PC-3 (cell line): Measurements from ENCODE around the gene ZC3H15. TPM values are rescaled to one million over a fixed set of nuclear protein-coding genes. Genes with fewer than 3 reads are reported as not detected.

Experiments used
- ATAC-seq: fragments of 200-7000 bp; cut with Tn5 transposase; 2 replicates; pipeline ENCODE4 v1.9.1; 2020; ENCODE audit warnings: mild to moderate bottlenecking, moderate library complexity
- BruUV-seq: library from RNA; stranded (reverse); fragments of 400-500 nt; replicated peaks from 2 replicates; lab custom pipeline; 2021; lab: Mats Ljungman, UMichigan
- CTCF ChIA-PET: fragments of 300-600 bp; sonication (Branson Sonifier 250); formaldehyde crosslinking; loops from one replicate; lab custom pipeline; 2022; ENCODE audit warnings: antibody characterized with exemption; lab: Charles Lee
- POLR2A ChIA-PET: fragments of 300-600 bp; sonication (Branson Sonifier 250); formaldehyde crosslinking; loops from one replicate; lab custom pipeline; 2022; ENCODE audit warnings: antibody characterized with exemption; ENCODE audit not compliant: unreplicated experiment; lab: Charles Lee
- DNase-seq: peaks from one replicate; pipeline ENCODE4 v3.0.0-alpha.2; 2015
- H2AFZ ChIP-seq: fragments of 300-600 bp; sonication (generic); 2 replicates; pipeline ENCODE4 v1.6.0; 2016; ENCODE audit warnings: antibody characterized with exemption, low read length
- H3F3A ChIP-seq: fragments of 300-600 bp; sonication (generic); one replicate; pipeline ENCODE4 v1.6.0; 2017; ENCODE audit warnings: antibody characterized with exemption, low read length, control low read depth, mild to moderate bottlenecking; ENCODE audit not compliant: unreplicated experiment
- H3K27ac ChIP-seq: fragments of 300-600 bp; sonication (generic); 2 replicates; pipeline ENCODE4 v1.5.1; 2016; ENCODE audit warnings: mild to moderate bottlenecking, low read length
- H3K27me3 ChIP-seq: fragments of 300-600 bp; sonication (generic); 2 replicates; pipeline ENCODE4 v1.6.1; 2016; ENCODE audit warnings: low read length, mixed read lengths
- H3K36me3 ChIP-seq: fragments of 300-600 bp; sonication (generic); 2 replicates; pipeline ENCODE4 v1.6.1; 2016; ENCODE audit warnings: low read depth, mixed run types, low read length, mixed read lengths
- H3K4me1 ChIP-seq: fragments of 300-600 bp; sonication (generic); 2 replicates; pipeline ENCODE4 v1.5.1; 2016; ENCODE audit warnings: low read length; ENCODE audit not compliant: insufficient read depth
- H3K4me2 ChIP-seq: fragments of 300-600 bp; sonication (generic); 2 replicates; pipeline ENCODE4 v1.6.0; 2016; ENCODE audit warnings: low read length
- H3K4me3 ChIP-seq: fragments of 300-600 bp; sonication (generic); 2 replicates; pipeline ENCODE4 v1.5.1; 2016; ENCODE audit warnings: mild to moderate bottlenecking, low read length, mixed read lengths
- H3K79me2 ChIP-seq: fragments of 300-600 bp; sonication (generic); 2 replicates; pipeline ENCODE4 v1.6.1; 2017; ENCODE audit warnings: low read length, mixed read lengths
- H3K9ac ChIP-seq: fragments of 300-600 bp; sonication (generic); 2 replicates; pipeline ENCODE4 v1.6.0; 2016; ENCODE audit warnings: mild to moderate bottlenecking, low read length
- H3K9me2 ChIP-seq: fragments of 300-600 bp; sonication (generic); replicated peaks from 2 replicates; pipeline ENCODE4 v1.6.1; 2016; ENCODE audit warnings: mixed run types, low read length, mixed read lengths
- H3K9me3 ChIP-seq: fragments of 300-600 bp; sonication (generic); 2 replicates; pipeline ENCODE4 v1.6.1; 2016; ENCODE audit warnings: low read length, mixed read lengths
- H4K20me1 ChIP-seq: fragments of 300-600 bp; sonication (generic); 2 replicates; pipeline ENCODE4 v1.6.1; 2016; ENCODE audit warnings: low read length, mixed read lengths
- EZH2 ChIP-seq: fragments of 300-600 bp; sonication (generic); IDR thresholded peaks from one replicate; pipeline ENCODE4 v1.6.1; 2017; ENCODE audit warnings: antibody characterized with exemption, mild to moderate bottlenecking, low read length; ENCODE audit not compliant: unreplicated experiment
- EZH2phosphoT487 ChIP-seq: fragments of 300-600 bp; sonication (generic); IDR thresholded peaks from 2 replicates; pipeline ENCODE4 v1.6.1; 2018; ENCODE audit warnings: mild to moderate bottlenecking, antibody characterized with exemption, low read length, borderline replicate concordance
- intact Hi-C: fragments of 100-400 bp; cut with micrococcal nuclease; formaldehyde crosslinking; loops from 2 replicates; pipeline ENCODE4 v1.9.0; 2023
- total RNA-seq: library from RNA; depleted of rRNA; stranded (reverse); fragments of >200 nt; gene quantifications from 2 replicates; pipeline ENCODE4 v1.2.3, GENCODE V29; 2014
- TF ChIP-seq, protein P1 (sequence below): fragments of 300-600 bp; sonication (generic); conservative IDR thresholded peaks from 2 replicates; pipeline ENCODE4 v1.5.1; 2017; ENCODE audit warnings: antibody characterized with exemption, low read depth, mild to moderate bottlenecking, low read length

The ZC3H15 gene
- total RNA-seq, 1 experiment from 2014 or later: 58.2 TPM

DNA sequence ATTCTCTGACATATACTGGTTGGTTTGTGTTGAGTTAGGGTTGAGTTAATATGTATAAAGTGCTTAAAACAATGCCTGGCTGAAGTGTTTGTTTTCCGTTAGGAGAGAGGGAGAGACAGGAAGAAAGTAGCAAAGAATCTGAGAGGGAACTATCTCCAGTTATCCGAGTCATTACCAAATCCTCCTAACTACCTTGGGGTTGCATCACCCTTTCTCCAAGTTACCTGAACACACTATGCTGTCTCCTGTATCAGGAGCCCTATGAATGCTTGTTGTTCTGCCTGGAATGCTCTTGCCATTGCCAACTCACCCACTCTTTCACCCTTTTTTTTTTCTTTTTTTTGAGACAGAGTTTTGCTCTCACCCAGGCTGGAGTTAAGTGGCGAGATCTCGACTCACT lies 55.9 kb downstream of the ZC3H15 start:
- ATAC-seq (no peak), DNase-seq (no peak)
- Histone ChIP-seq H3K9me2 (no peaks in the 10 kb centered on the region), H2AFZ (no peak overlapping the region), H3F3A (peaks cover 8% of the 10 kb centered on the region), H3K9ac (no peak overlapping the region), H3K4me3 (no peak overlapping the region), H3K27me3 (no peaks in the 10 kb centered on the region), H3K79me2 (no peaks in the 10 kb centered on the region), H3K4me2 (no peak overlapping the region), H3K9me3 (no peaks in the 10 kb centered on the region), H3K4me1 (peaks cover 35% of the 10 kb centered on the region), H4K20me1 (no peaks in the 10 kb centered on the region), H3K36me3 (no peaks in the 10 kb centered on the region), H3K27ac (no peak overlapping the region)
- no TSS peak for BruUV-seq
- CTCF ChIA-PET: no interaction called here
- intact Hi-C loops: no loop called here
- POLR2A ChIA-PET: no interaction called here
- TF ChIP-seq, protein P1, sequence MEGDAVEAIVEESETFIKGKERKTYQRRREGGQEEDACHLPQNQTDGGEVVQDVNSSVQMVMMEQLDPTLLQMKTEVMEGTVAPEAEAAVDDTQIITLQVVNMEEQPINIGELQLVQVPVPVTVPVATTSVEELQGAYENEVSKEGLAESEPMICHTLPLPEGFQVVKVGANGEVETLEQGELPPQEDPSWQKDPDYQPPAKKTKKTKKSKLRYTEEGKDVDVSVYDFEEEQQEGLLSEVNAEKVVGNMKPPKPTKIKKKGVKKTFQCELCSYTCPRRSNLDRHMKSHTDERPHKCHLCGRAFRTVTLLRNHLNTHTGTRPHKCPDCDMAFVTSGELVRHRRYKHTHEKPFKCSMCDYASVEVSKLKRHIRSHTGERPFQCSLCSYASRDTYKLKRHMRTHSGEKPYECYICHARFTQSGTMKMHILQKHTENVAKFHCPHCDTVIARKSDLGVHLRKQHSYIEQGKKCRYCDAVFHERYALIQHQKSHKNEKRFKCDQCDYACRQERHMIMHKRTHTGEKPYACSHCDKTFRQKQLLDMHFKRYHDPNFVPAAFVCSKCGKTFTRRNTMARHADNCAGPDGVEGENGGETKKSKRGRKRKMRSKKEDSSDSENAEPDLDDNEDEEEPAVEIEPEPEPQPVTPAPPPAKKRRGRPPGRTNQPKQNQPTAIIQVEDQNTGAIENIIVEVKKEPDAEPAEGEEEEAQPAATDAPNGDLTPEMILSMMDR: no peak
- TF ChIP-seq EZH2phosphoT487: no peak
- TF ChIP-seq EZH2: no peak

DNA sequence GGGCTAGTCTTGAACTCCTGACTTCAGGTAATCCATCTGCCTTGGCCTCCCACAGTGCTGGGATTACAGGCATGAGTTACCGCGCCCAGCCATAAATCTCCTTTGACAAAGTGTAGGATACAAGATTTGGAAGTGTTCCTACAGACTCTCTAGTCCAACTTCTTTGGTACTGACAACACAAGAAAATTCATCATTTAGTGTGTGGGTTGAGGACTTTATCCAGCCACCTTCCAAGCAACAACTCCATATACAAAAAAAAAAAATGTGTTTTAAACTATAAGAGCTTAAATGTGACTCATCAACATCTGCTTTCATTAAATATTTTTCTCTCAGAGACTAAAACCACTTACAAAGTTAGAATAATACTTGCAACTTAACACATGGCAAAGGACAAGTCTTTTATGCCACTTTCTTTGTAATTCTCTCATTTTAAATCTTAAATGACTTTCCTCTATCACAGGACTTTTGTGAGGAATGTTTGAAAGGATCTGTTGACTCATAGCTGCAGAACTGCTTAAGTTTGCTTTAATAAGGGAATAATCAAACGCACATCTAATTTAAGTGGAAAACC lies 57.6 kb downstream of the ZC3H15 start:
- POLR2A ChIA-PET: interaction anchor here (1.4 kb wide), 1 partner anchor 46 kb away, joined by 6 read pairs; the partner anchor contains the start of gene ITGAV
- H3K9ac ChIP-seq: peak overlapping the region; percentile 74
- intact Hi-C loops: loop anchor here (1.0 to 2.0 kb wide), 2 partner anchors 39 to 98 kb away; no protein-coding TSS in a partner anchor

More for the DNA sequence above, 57.6 kb downstream of the ZC3H15 start:
- Histone ChIP-seq H3K27ac (peak overlapping the region; percentile 93), H3K79me2 (no peaks in the 10 kb centered on the region), H3K9me3 (no peaks in the 10 kb centered on the region), H3K4me2 (peak overlapping the region; percentile 79), H3K36me3 (no peaks in the 10 kb centered on the region), H3F3A (peaks cover 8% of the 10 kb centered on the region), H3K4me3 (peak overlapping the region; percentile 51), H3K4me1 (peaks cover 36% of the 10 kb centered on the region), H3K9me2 (no peaks in the 10 kb centered on the region), H4K20me1 (no peaks in the 10 kb centered on the region), H3K27me3 (no peaks in the 10 kb centered on the region), H2AFZ (peak overlapping the region; percentile 49)
- CTCF ChIA-PET: no interaction called here
- BruUV-seq: TSS peak; percentile 67
- ATAC-seq (peak; percentile 45), DNase-seq (peak; percentile 50)
- TF ChIP-seq EZH2phosphoT487: no peak
- TF ChIP-seq, protein P1: no peak
- no peak for TF ChIP-seq EZH2
